Measurements from ENCODE around the gene GALNT2. TPM values are rescaled to one million over a fixed set of nuclear protein-coding genes. Genes with fewer than 3 reads are reported as not detected.

Gene GALNT2
- total and polyA plus RNA-seq, 10 donors, result 7.9 to 44.8 (median 36.9) TPM

DNA sequence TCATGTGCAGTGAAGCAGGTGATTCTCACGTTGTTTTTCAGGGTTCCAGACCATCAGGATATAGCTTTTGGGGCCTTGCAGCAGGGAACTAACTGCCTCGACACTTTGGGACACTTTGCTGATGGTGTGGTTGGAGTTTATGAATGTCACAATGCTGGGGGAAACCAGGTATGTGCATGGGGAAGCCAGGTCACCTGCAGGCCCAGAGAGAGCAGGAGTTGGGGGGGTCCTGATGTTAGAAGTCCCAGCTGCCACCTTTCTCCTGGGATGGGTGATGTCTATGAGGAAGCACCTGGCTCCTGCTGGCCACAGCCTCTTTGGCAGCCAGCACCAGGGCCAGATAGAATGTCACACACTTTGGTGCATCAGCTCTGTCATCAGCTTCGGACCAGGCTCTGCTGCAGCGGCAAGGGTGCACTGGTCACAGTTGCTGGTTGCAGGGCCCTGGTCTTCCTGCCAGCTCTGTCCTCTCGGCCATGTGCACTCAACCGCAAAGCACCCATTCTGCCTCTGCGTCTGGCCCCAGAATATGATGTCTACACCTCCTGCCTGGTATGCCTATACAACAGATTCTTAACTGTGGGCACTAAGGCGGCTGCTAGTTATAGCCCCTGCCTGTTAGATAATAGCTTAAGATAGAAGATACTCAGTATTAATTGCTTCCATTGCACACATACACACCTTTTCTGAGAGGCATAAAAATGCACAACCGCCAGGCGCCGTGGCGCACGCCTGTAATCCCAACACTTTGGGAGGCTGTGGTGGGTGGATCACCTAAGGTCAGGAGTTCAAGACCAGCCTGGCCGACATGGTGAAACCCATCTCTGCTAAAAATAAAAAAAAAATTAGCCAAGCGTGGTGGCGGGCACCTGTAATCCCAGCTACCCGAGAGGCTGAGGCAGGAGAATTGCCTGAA is 198.4 kb downstream of the GALNT2 start:
- H3K27ac ChIP-seq, result no peak overlapping the region
- H3K27me3 ChIP-seq (replicated peaks in 1 of 7), result no peaks in the 10 kb centered on the region
- H3K36me3 ChIP-seq, result peaks cover 0 to 75% (median 50%) of the 10 kb centered on the region in 6 donors
- no peak overlapping the region for H3K4me3 ChIP-seq
- 88 to 94% (median 92%) methylated on average over 17 of the region's 17 CpGs for WGBS, 5 donors
- peak; percentile 61 for DNase-seq
- no peaks in the 10 kb centered on the region for H3K9me3 ChIP-seq
- intact Hi-C loops (cut with DNase I; ENCODE audit: low total_unique reads), result no loop called here
- TF ChIP-seq CTCF (IDR thresholded peaks at IDR 0.05 in 8 of 11, conservative IDR thresholded peaks at IDR 0.05 in 3 of 11) (no peak), POLR2A (IDR thresholded peaks at IDR 0.05) (no peak), POLR2AphosphoS5 (IDR thresholded peaks at IDR 0.05) (no peak)
- H3K4me1 ChIP-seq, result peaks cover 7 to 22% (median 17%) of the 10 kb centered on the region in 6 donors

DNA sequence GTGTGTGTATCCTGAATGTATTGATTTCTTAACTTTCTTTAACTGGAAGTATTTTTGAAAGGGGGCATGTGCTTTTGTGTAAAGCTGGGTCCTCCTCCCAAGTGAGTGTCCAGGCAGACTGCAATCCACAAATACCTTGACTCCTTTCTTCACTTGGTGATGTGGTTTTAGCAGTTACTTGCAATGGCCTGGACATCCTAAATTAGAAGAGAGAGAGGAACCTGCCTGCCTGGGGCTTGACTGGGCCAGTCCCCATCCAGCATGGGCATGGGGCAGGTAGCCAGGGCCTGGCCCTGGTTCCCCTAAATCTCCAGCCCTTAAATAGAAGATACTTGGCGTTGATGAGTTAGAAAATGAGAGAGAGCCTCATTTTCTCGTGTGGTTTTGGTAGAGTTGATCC is 199.4 kb downstream of the GALNT2 start:
- H3K4me1 ChIP-seq, result peaks cover 13 to 32% (median 27%) of the 10 kb centered on the region in 6 donors
- no peaks in the 10 kb centered on the region for H3K27me3 ChIP-seq (replicated peaks in 1 of 7)
- no peak for TF ChIP-seq POLR2AphosphoS5 (IDR thresholded peaks at IDR 0.05)
- TF ChIP-seq POLR2A (IDR thresholded peaks at IDR 0.05), result no peak
- TF ChIP-seq CTCF (IDR thresholded peaks at IDR 0.05 in 8 of 11, conservative IDR thresholded peaks at IDR 0.05 in 3 of 11), result no peak
- intact Hi-C loops (cut with DNase I; ENCODE audit: low total_unique reads), result no loop called here
- H3K36me3 ChIP-seq, result peaks cover 0 to 80% (median 50%) of the 10 kb centered on the region in 6 donors
- WGBS, 5 donors, result 28 to 77% (median 35%) methylated on average over 2 of the region's 2 CpGs
- H3K4me3 ChIP-seq, result no peak overlapping the region
- peak; percentile 41 for DNase-seq
- H3K27ac ChIP-seq, result no peak overlapping the region
- H3K9me3 ChIP-seq, result no peaks in the 10 kb centered on the region

- no peak overlapping the region for H3K4me3 ChIP-seq
- 84 to 95% (median 93%) methylated on average over 17 of the region's 17 CpGs for WGBS, 5 donors
- intact Hi-C loops (cut with DNase I; ENCODE audit: low total_unique reads), result no loop called here
- H3K27ac ChIP-seq, result no peak overlapping the region
- H3K36me3 ChIP-seq, result peaks cover 0 to 73% (median 44%) of the 10 kb centered on the region in 6 donors
- DNase-seq, result peak; percentile 55
- peaks cover 13 to 42% (median 31%) of the 10 kb centered on the region in 6 donors for H3K4me1 ChIP-seq
- H3K9me3 ChIP-seq, result no peaks in the 10 kb centered on the region
- TF ChIP-seq POLR2A (IDR thresholded peaks at IDR 0.05) (no peak), CTCF (IDR thresholded peaks at IDR 0.05 in 8 of 11, conservative IDR thresholded peaks at IDR 0.05 in 3 of 11) (no peak), POLR2AphosphoS5 (IDR thresholded peaks at IDR 0.05) (no peak)
- H3K27me3 ChIP-seq (replicated peaks in 1 of 7), result no peaks in the 10 kb centered on the region
Observed at GRCh38 chr1:230267338-230268065, 200.5 kb downstream of the GALNT2 start.

Data from spleen (tissue), 11 donors.